SK-N-MC (cell line): Measurements from ENCODE around the gene LRIG3.

Experiments
- EZH2 ChIP-seq: fragments of 200-600 bp; sonication (generic); IDR thresholded peaks from one replicate; pipeline ENCODE4 v1.6.1; 2017; ENCODE audit warnings: antibody characterized with exemption
- POLR2AphosphoS5 ChIP-seq: IDR thresholded peaks from 2 replicates; pipeline ENCODE4 v1.6.1; 2012; ENCODE audit warnings: mild to moderate bottlenecking, low read depth, low read length, borderline replicate concordance

DNA sequence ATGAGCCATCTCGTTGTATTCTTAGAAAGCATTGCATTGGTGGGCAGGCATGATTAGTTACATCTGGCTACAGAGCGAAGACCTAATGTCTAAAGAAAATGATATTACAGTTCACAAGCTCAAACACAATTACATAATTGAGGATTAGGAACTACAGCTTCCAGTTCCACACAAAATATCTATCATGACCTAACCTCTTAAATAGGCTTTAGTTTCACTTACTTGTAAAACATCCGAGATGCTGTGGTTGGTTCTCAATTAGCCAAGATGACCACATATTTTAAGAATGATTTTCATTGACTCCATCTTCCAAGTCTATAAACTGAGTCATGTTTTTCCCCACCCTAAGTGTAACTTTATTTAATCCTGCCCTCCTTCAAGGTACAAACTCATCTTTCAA lies 69.5 kb downstream of the LRIG3 start:
- TF ChIP-seq EZH2 (no peak), POLR2AphosphoS5 (no peak)
